H1 (cell line): ENCODE results near the gene NOXRED1. TPM values are rescaled to one million over a fixed set of nuclear protein-coding genes. Genes with fewer than 3 reads are reported as not detected.

Experiments used
- CTCF ChIA-PET: fragments of 300-600 bp; sonication (Branson Sonifier 250); formaldehyde crosslinking; loops from one replicate; lab custom pipeline; 2021; ENCODE audit not compliant: partially characterized antibody; lab: Charles Lee
- POLR2A ChIA-PET: fragments of 300-600 bp; sonication (Branson Sonifier 250); formaldehyde crosslinking; loops from one replicate; lab custom pipeline; 2021; ENCODE audit warnings: inconsistent platforms; ENCODE audit not compliant: partially characterized antibody; lab: Charles Lee
- DNase-seq, 2 experiments: peaks; one replicate each; pipeline versions ENCODE4 v3.0.0 to v3.0.0-alpha.2; 2010 to 2022; ENCODE audit warnings: low spot score in 2 of 2, low read depth in 1 of 2, mixed read lengths in 1 of 2
- FAIRE-seq: peaks from 2 replicates; lab custom pipeline; 2011; peaks lifted over from hg19 to GRCh38; lab: Jason Lieb, UNC
- H2AFZ ChIP-seq: 2 replicates; pipeline ENCODE4 v1.8.1; 2012; ENCODE audit warnings: low read length, inconsistent platforms
- H2AK5ac ChIP-seq: 2 replicates; pipeline ENCODE4 v1.6.1; 2013; ENCODE audit warnings: low read depth, low read length
- H2BK120ac ChIP-seq: replicated peaks from 2 replicates; pipeline ENCODE3; 2013; ENCODE audit warnings: low read depth, low read length, inconsistent platforms
- H2BK12ac ChIP-seq: 2 replicates; pipeline ENCODE4 v1.6.1; 2013; ENCODE audit warnings: low read depth, low read length
- H2BK15ac ChIP-seq: 2 replicates; pipeline ENCODE4 v1.6.1; 2013; ENCODE audit warnings: low read length
- H2BK20ac ChIP-seq: 2 replicates; pipeline ENCODE4 v1.6.1; 2013; ENCODE audit warnings: low read length
- H2BK5ac ChIP-seq: 2 replicates; pipeline ENCODE4 v1.6.1; 2013; ENCODE audit warnings: low read depth, low read length
- H3K14ac ChIP-seq: 2 replicates; pipeline ENCODE4 v1.6.1; 2013; ENCODE audit warnings: inconsistent platforms; ENCODE audit not compliant: insufficient read length
- H3K18ac ChIP-seq: 2 replicates; pipeline ENCODE4 v1.6.1; 2013; ENCODE audit warnings: low read length; ENCODE audit errors: extremely low read depth
- H3K23ac ChIP-seq: 2 replicates; pipeline ENCODE4 v1.6.1; 2013; ENCODE audit warnings: inconsistent platforms; ENCODE audit not compliant: insufficient read length
- H3K23me2 ChIP-seq: 2 replicates; pipeline ENCODE4 v1.6.1; 2013; ENCODE audit warnings: low read depth, low read length
- H3K27ac ChIP-seq: 2 replicates; pipeline ENCODE4 v1.6.1; 2011; ENCODE audit warnings: low read depth, low read length, inconsistent platforms
- H3K27me3 ChIP-seq, 4 experiments: replicated peaks in 1 of 4; 1 replicate in 1 of 4; 2 replicates in 3 of 4; pipeline versions ENCODE4 v1.6.1 to v1.8.1; 2011 to 2013; ENCODE audit warnings: low read length in 3 of 4, mild to moderate bottlenecking in 3 of 4, inconsistent platforms in 2 of 4, mixed read lengths in 2 of 4, moderate library complexity in 1 of 4; ENCODE audit not compliant: control insufficient read depth in 3 of 4, insufficient read depth in 3 of 4; ENCODE audit errors: extremely low read depth in 1 of 4
- H3K36me3 ChIP-seq, 4 experiments: 2 replicates each; pipeline versions ENCODE4 v1.6.1 to v1.8.1; 2011 to 2013; ENCODE audit warnings: mild to moderate bottlenecking in 4 of 4, low read length in 3 of 4, moderate library complexity in 2 of 4, control low read depth in 1 of 4, inconsistent platforms in 1 of 4; ENCODE audit not compliant: insufficient read depth in 4 of 4, control insufficient read depth in 2 of 4
- H3K4ac ChIP-seq: replicated peaks from 2 replicates; pipeline ENCODE3; 2013; ENCODE audit warnings: low read length, low read depth, mixed read lengths, inconsistent platforms; ENCODE audit not compliant: insufficient read length
- H3K4me1 ChIP-seq, 4 experiments: replicated peaks in 1 of 4; 1 replicate in 1 of 4; 2 replicates in 3 of 4; pipeline versions ENCODE4 v1.6.1 to v1.8.1; 2011 to 2013; ENCODE audit warnings: low read length in 3 of 4, inconsistent platforms in 2 of 4, mixed read lengths in 1 of 4; ENCODE audit not compliant: insufficient read depth in 4 of 4, control insufficient read depth in 3 of 4
- H3K4me2 ChIP-seq, 2 experiments: 2 replicates each; pipeline versions ENCODE4 v1.6.1 to v1.8.1; 2011 to 2013; ENCODE audit warnings: low read depth in 2 of 2, low read length in 2 of 2, control low read depth in 1 of 2, inconsistent platforms in 1 of 2, mild to moderate bottlenecking in 1 of 2; ENCODE audit not compliant: insufficient read depth in 1 of 2
- H3K4me3 ChIP-seq, 4 experiments: fragments of 200-600, 300-600 bp in 1 of 4; sonication (generic), shearing (Covaris generic), sonication (Bioruptor Twin) in 1 of 4; 2 replicates each; pipeline versions ENCODE4 v1.5.1 to v1.8.1; 2011 to 2016; ENCODE audit warnings: low read length in 4 of 4, low read depth in 3 of 4, control low read depth in 2 of 4, inconsistent platforms in 2 of 4, mild to moderate bottlenecking in 2 of 4, mixed read lengths in 1 of 4, moderate library complexity in 1 of 4; ENCODE audit not compliant: insufficient read depth in 2 of 4; ENCODE audit errors: extremely low read depth in 1 of 4
- H3K56ac ChIP-seq: replicated peaks from 2 replicates; pipeline ENCODE3; 2013; ENCODE audit warnings: low read depth, mild to moderate bottlenecking, mixed read lengths, low read length, inconsistent platforms; ENCODE audit not compliant: insufficient read length
- H3K79me1 ChIP-seq: 2 replicates; pipeline ENCODE4 v1.6.1; 2013; ENCODE audit warnings: low read depth, low read length, control low read depth
- H3K79me2 ChIP-seq, 2 experiments: 2 replicates each; pipeline versions ENCODE4 v1.6.1 to v1.8.1; 2012 to 2013; ENCODE audit warnings: low read length in 2 of 2, mild to moderate bottlenecking in 2 of 2, inconsistent platforms in 1 of 2; ENCODE audit not compliant: insufficient read depth in 2 of 2, control insufficient read depth in 1 of 2
- H3K9ac ChIP-seq, 4 experiments: replicated peaks in 1 of 4; 1 replicate in 1 of 4; 2 replicates in 3 of 4; pipeline versions ENCODE4 v1.6.1 to v1.8.1; 2011 to 2013; ENCODE audit warnings: low read depth in 3 of 4, low read length in 3 of 4, control low read depth in 2 of 4, mild to moderate bottlenecking in 2 of 4, moderate library complexity in 2 of 4, inconsistent platforms in 1 of 4; ENCODE audit errors: extremely low read depth in 1 of 4
- H3K9me3 ChIP-seq, 2 experiments: 2 replicates each; pipeline versions ENCODE4 v1.6.1 to v1.8.1; 2012 to 2013; ENCODE audit warnings: mild to moderate bottlenecking in 2 of 2, moderate library complexity in 2 of 2, control low read depth in 1 of 2, inconsistent platforms in 1 of 2, low read depth in 1 of 2, low read length in 1 of 2, mixed read lengths in 1 of 2; ENCODE audit not compliant: insufficient read depth in 2 of 2
- H4K20me1 ChIP-seq, 2 experiments: replicated peaks in 1 of 2; 2 replicates each; pipeline versions ENCODE3 to v1.8.1; 2011 to 2013; ENCODE audit warnings: inconsistent platforms in 2 of 2, low read length in 2 of 2, mild to moderate bottlenecking in 1 of 2; ENCODE audit not compliant: insufficient read depth in 2 of 2, control insufficient read depth in 1 of 2
- H4K5ac ChIP-seq: 2 replicates; pipeline ENCODE4 v1.6.1; 2013; ENCODE audit warnings: low read length, low read depth, mixed read lengths, inconsistent platforms; ENCODE audit not compliant: insufficient read length
- H4K8ac ChIP-seq: 2 replicates; pipeline ENCODE4 v1.8.0; 2013; ENCODE audit warnings: mild to moderate bottlenecking, moderate library complexity, low read length, inconsistent platforms; ENCODE audit not compliant: insufficient read depth; ENCODE audit errors: extremely low read depth
- H4K91ac ChIP-seq: replicated peaks from 2 replicates; pipeline ENCODE3; 2013; ENCODE audit warnings: low read length, mixed read lengths, inconsistent platforms; ENCODE audit not compliant: insufficient read length
- CTCF ChIP-seq, 3 experiments: IDR thresholded peaks; 1 replicate in 2 of 3; 2 replicates in 1 of 3; pipeline versions ENCODE4 v1.5.1 to v1.6.1; 2011; ENCODE audit warnings: low read length in 3 of 3, mild to moderate bottlenecking in 3 of 3, inconsistent platforms in 2 of 3, low read depth in 1 of 3, moderate library complexity in 1 of 3; ENCODE audit not compliant: insufficient read depth in 1 of 3; ENCODE audit errors: control extremely low read depth in 1 of 3
- KDM5A ChIP-seq: fragments of 200-600 bp; IDR thresholded peaks from 2 replicates; pipeline ENCODE4 v1.7.1; 2012; ENCODE audit warnings: mild to moderate bottlenecking, low read length, inconsistent platforms, mixed read lengths
- MAFK ChIP-seq: IDR thresholded peaks from 2 replicates; pipeline ENCODE4 v1.6.1; 2012; ENCODE audit warnings: low read depth, mild to moderate bottlenecking, improper control_type of control experiment, low read length
- RAD21 ChIP-seq, 2 experiments: IDR thresholded peaks in 1 of 2; conservative IDR thresholded peaks in 1 of 2; 2 replicates each; pipeline ENCODE4 v1.6.1; 2011; ENCODE audit warnings: low read depth in 2 of 2, low read length in 2 of 2, improper control_type of control experiment in 1 of 2, inconsistent platforms in 1 of 2, mild to moderate bottlenecking in 1 of 2, moderate library complexity in 1 of 2
- WGBS, 2 experiments: shearing (Covaris generic) in 1 of 2; methylation state at CpG; one replicate each; pipeline versions ENCODE4 v1.1.6 to v1.1.7; 2013 to 2015; ENCODE audit warnings: low lambda C conversion rate in 2 of 2, mixed read lengths in 2 of 2, inconsistent platforms in 1 of 2, low coverage in 1 of 2, missing lambda C conversion rate in 1 of 2; ENCODE audit not compliant: insufficient replicate concordance in 2 of 2, insufficient coverage in 1 of 2, insufficient read length in 1 of 2; ENCODE audit errors: extremely low coverage in 1 of 2, missing lambda C conversion rate in 1 of 2; 5-methylcytosine and 5-hydroxymethylcytosine counted together
- polyA plus RNA-seq, 7 experiments: library from polyadenylated mRNA; depleted of rRNA in 3 of 7; stranded (reverse) in 5 of 7; unstranded in 2 of 7; fragments of >200 nt in 5 of 7; fragments of 200-250 nt in 2 of 7; gene quantifications; 1 replicate in 5 of 7; 2 replicates in 1 of 7; 4 replicates in 1 of 7; pipeline versions ENCODE4 v1.2.1 to v1.2.3, GENCODE V29; 2011 to 2013; ENCODE audit warnings: missing spikeins in 2 of 7, mixed read lengths in 2 of 7
- total RNA-seq: library from RNA; stranded (reverse); fragmentation: NEBNext Ultra II Directional; extraction: Animal tissue kit (Norgen Biotek cat#: 25700); gene quantifications from 2 replicates; pipeline ENCODE4 v1.2.1, GENCODE V29; 2021

The NOXRED1 gene
- total and polyA plus RNA-seq, 2 of the 8 experiments (the other 6 are each of a cell fraction or from before 2014, with no cell fraction given) = 0.23 to 0.48 TPM

- H3K27ac ChIP-seq = no peak overlapping the region
- peaks cover 10 to 35% of the 10 kb centered on the region in 2 experiments for H3K79me2 ChIP-seq
- no peaks in the 10 kb centered on the region for H3K9me3 ChIP-seq
- H3K14ac ChIP-seq = no peak overlapping the region
- DNase-seq = peak in 1 of 2 experiments; percentile 82
- H3K4ac ChIP-seq = no peak overlapping the region
- no peak overlapping the region for H4K5ac ChIP-seq
- peaks cover 22 to 48% (median 36%) of the 10 kb centered on the region in 4 experiments for H3K36me3 ChIP-seq
- no peak overlapping the region for H2BK120ac ChIP-seq
- TF ChIP-seq KDM5A = 0 out of 2 replicates have a peak, but pooled peaks have one; percentile 25
- peak; percentile 18 to 78 (median 66) for TF ChIP-seq CTCF (IDR thresholded peaks at IDR 0.05; ENCODE audit: control extremely low read depth in 1 of 3, insufficient read depth in 1 of 3, low read depth in 1 of 3, low read length in 3 of 3)
- TF ChIP-seq MAFK = no peak
- peak; percentile 63 to 74 for TF ChIP-seq RAD21 (IDR thresholded peaks at IDR 0.05 in 1 of 2, conservative IDR thresholded peaks at IDR 0.05 in 1 of 2; ENCODE audit: low read depth in 2 of 2, low read length in 2 of 2)
- no peak overlapping the region for H3K56ac ChIP-seq
- H2BK20ac ChIP-seq = no peak overlapping the region
- H3K23me2 ChIP-seq = 0 out of 2 replicates have a peak, but pooled peaks cover 3% of the 10 kb centered on the region
- no peak overlapping the region for H4K8ac ChIP-seq
- H3K9ac ChIP-seq = peak overlapping the region in 2 of 4 experiments; percentile 55 to 94; a peak in 4 of 7 replicates
- H3K23ac ChIP-seq = no peak overlapping the region
- peaks cover 0 to 3% (median 1%) of the 10 kb centered on the region in 4 experiments; a peak in 3 of 7 replicates for H3K4me1 ChIP-seq
- H3K27me3 ChIP-seq = no peaks in the 10 kb centered on the region
- H3K18ac ChIP-seq = no peak overlapping the region
- H4K20me1 ChIP-seq = peaks cover 7 to 13% of the 10 kb centered on the region in 2 experiments
- peak overlapping the region; percentile 90 to 98 (median 92) for H3K4me3 ChIP-seq
- H4K91ac ChIP-seq = no peak overlapping the region
- FAIRE-seq = no peak
- H3K79me1 ChIP-seq = no peaks in the 10 kb centered on the region; the same call in 1 of the 2 replicates
- no peak overlapping the region for H2AK5ac ChIP-seq
- H2AFZ ChIP-seq = no peak overlapping the region
- H2BK5ac ChIP-seq = no peak overlapping the region
- ChIA-PET POLR2A (interaction anchor here (0.9 to 2.3 kb wide), 8 partner anchors 10 to 138 kb away, joined by 3 to 7 read pairs (median 4); partner anchors contain the start of genes GSTZ1 and POMT2), CTCF (interaction anchor here (0.5 to 4.9 kb wide), 48 partner anchors 8 to 648 kb away, joined by 3 to 54 read pairs (median 4); partner anchors contain the start of genes ISM2, SAMD15 and TMED8)
- H3K4me2 ChIP-seq = peak overlapping the region; percentile 72 to 87
- H2BK12ac ChIP-seq = no peak overlapping the region
- H2BK15ac ChIP-seq = no peak overlapping the region
- WGBS, 2 experiments = 53% methylated on average over 13 of the region's 13 CpGs; no CpG with 5 or more reads in 1 of the 2 experiments
Measured at GRCh38 chr14:77459072-77459723, 35.9 kb upstream of the NOXRED1 start.
